NB4 (cell line): Measurements from ENCODE around the gene ST3GAL4.

ENCODE experiments used
- DNase-seq: peaks from one replicate; pipeline ENCODE4 v3.0.0; 2010; ENCODE audit warnings: low read depth
- H3K4me3 ChIP-seq: one replicate; pipeline ENCODE4 v1.5.1; 2011; ENCODE audit warnings: mild to moderate bottlenecking, low read depth, low read length, moderate library complexity
- MYC ChIP-seq: IDR thresholded peaks from 2 replicates; pipeline ENCODE4 v1.6.1; 2011; ENCODE audit warnings: low read depth, low read length
- POLR2A ChIP-seq: IDR thresholded peaks from 2 replicates; pipeline ENCODE4 v1.6.1; 2011; ENCODE audit warnings: mild to moderate bottlenecking; ENCODE audit not compliant: insufficient read length; ENCODE audit errors: extremely low read depth
- TF ChIP-seq, protein P1 (sequence below): IDR thresholded peaks from one replicate; pipeline ENCODE4 v1.5.1; 2012; ENCODE audit warnings: low read depth, low read length
- TF ChIP-seq, protein P2 (sequence below): IDR thresholded peaks from 2 replicates; pipeline ENCODE4 v1.6.1; 2011; ENCODE audit warnings: low read depth, low read length

Gene ST3GAL4

DNA sequence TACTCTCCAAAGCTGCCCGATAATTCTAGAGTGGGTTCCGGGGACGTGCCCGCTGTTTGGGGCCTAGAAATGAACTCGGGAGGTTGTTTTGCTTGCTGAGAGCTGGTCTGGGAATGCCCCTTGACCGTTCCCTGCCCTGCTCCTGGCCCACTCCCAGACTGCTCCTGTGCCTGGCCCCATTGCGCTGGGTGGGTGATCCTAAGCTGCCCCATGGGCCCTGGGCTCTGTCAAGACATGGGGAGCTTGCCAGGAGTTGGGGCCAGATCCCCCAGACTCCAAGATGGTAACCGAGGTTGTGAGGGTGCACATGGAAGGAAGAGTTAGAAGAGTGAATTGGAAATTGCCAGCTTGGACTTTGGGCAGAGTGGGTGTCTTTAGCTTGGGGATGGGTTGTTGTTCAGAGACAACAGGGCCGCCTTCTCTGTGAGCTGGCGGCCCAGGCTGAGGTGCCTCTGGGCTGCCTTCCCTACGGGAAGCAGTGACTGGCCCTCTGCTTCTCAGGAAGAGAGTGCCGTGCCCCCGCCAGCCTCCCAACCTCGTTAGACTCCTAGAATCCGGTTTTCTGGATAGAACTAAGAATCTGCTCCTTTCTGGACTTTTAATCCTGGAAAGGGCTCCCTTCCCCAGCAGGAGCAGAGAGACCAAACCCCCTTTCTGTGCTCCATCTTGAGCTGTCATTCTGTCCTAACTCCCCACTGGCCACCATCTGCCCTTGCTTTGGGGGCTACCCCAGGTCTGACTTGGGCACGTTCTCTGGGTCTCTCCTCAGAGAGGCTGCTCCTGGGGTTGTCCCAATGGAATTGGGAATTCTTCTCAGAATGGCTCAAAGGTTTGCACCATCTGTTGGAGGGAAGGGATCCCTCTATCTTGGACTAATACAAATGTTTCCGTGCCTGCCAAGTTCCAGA, 1.8 kb downstream of the ST3GAL4 start:
- TF ChIP-seq POLR2A (no peak), MYC (no peak)
- TF ChIP-seq, protein P1, sequence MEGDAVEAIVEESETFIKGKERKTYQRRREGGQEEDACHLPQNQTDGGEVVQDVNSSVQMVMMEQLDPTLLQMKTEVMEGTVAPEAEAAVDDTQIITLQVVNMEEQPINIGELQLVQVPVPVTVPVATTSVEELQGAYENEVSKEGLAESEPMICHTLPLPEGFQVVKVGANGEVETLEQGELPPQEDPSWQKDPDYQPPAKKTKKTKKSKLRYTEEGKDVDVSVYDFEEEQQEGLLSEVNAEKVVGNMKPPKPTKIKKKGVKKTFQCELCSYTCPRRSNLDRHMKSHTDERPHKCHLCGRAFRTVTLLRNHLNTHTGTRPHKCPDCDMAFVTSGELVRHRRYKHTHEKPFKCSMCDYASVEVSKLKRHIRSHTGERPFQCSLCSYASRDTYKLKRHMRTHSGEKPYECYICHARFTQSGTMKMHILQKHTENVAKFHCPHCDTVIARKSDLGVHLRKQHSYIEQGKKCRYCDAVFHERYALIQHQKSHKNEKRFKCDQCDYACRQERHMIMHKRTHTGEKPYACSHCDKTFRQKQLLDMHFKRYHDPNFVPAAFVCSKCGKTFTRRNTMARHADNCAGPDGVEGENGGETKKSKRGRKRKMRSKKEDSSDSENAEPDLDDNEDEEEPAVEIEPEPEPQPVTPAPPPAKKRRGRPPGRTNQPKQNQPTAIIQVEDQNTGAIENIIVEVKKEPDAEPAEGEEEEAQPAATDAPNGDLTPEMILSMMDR: no peak
- TF ChIP-seq, protein P2, sequence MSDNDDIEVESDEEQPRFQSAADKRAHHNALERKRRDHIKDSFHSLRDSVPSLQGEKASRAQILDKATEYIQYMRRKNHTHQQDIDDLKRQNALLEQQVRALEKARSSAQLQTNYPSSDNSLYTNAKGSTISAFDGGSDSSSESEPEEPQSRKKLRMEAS: no peak
- no peak for DNase-seq
- peak overlapping the region; percentile 94 for H3K4me3 ChIP-seq

DNA sequence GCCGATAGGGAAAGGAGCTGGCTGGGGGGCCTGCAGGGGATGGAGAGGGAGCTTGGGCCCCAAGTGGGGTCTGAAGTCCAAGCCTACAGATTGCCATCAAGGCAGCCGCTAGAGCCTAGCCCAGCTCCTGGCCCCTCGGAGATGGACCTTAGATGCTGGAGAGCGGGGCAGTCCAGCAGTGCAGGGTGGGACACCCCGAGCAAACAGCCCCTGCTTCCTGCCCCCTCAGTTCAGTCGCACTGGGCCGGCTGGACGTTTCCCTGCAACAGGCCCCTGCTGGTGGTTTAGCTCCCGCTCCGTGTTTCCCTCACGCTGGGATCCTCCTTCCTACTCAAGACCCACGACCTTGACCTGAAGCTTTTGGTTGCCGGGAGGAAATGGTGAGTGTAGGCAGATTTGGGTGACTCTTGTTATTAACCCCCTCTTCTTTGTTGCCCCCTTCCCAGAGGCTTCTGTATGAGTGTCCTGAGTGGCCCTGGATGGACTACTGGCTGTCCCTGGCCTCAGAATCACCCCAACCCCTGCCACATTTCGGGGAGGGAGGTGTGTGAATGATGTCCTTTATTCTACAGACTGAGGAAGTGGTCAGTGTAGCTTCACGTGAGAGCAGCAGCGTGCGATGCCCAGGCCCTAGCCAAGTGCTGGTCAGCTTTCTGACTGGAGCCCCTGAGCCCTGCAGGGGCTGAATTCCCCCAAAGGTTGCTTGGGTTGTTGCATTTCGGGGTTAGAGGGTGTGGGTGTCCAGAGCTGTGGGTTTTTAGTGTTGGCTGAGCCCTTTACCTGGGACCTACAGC, 2.7 kb downstream of the ST3GAL4 start:
- DNase-seq: no peak
- TF ChIP-seq, protein P2: no peak
- TF ChIP-seq MYC: no peak
- TF ChIP-seq POLR2A: no peak
- TF ChIP-seq, protein P1: no peak
- peak overlapping the region; percentile 94 for H3K4me3 ChIP-seq

DNA sequence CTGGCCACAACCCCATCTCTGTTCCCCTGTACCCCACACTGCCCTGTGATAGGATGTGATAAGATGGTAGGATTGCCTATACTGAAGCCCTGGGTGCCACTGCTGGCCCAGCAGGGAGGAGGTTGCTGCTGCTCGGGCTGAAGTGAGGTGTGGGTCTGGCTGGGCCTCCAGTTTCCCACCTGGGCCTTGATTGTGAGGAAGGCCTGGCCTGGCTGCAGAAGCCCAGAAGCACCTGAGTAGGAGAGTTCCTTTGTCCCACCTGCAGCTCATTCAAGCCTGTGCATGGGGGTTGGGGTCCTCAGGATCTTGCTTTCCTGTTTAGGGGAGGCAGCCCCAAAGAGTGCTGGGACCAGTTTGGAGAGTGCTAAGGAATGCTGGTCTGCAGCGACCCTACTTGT, 3.3 kb downstream of the ST3GAL4 start:
- TF ChIP-seq, protein P2: no peak
- no peak for TF ChIP-seq MYC
- TF ChIP-seq POLR2A: no peak
- TF ChIP-seq, protein P1: no peak
- H3K4me3 ChIP-seq: peak overlapping the region; percentile 94
- no peak for DNase-seq

DNA sequence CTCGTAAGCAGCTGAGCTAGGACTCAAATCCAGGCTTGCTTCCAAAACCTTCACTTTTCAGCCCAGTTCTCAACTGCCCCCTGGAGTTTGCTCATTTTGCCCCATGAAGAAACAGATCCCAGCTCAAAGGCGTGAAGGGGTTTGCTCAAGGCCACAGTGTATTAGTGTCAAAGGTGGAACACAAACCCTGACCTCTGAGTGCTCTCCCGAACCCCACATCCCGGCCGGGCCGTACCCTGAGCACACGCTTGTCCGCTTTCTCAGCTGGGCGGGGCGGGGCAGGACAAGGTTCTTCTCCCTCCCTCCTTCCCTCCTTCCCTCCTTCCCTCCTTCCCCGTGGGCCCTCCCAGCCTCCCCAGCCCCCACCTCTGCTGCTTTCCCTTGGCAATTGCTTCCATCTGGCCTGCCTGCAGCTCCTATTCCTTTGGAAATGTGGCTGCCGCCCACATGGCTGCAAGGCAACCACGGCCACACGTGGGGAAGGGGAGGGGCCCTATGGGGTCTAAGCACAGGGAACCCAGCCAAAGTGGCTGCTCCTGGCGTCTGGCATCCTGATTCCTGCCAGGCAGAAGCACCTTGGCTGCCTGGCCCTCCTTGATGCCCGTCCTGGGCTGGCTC, 4.1 kb downstream of the ST3GAL4 start:
- peak; percentile 38 for DNase-seq
- TF ChIP-seq POLR2A (no peak), MYC (0 out of 2 replicates have a peak, but pooled peaks have one; percentile 21)
- TF ChIP-seq, protein P1: no peak
- TF ChIP-seq, protein P2: 0 out of 2 replicates have a peak, but pooled peaks have one; percentile 33
- peak overlapping the region; percentile 1 for H3K4me3 ChIP-seq

DNA sequence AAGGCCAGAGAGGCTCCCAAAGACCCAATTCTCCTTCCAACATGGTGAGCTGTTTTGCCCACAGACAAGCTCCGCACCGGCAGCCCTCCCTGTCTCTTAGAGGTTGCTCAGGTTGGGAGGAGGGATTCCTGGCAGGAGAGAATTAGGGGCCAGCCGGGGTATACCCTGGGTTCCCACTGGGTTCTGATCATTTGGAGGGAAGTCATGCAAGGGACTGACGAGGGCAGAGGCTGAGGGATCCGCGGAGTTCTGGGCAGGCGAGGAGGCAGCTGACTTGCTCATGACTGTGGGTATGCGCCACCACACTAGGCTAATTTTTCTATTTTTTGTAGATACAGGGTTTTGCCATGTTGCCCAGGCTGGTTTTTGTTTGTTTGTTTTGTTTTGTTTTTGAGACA, 4.6 kb downstream of the ST3GAL4 start:
- H3K4me3 ChIP-seq: no peak overlapping the region
- TF ChIP-seq, protein P1: no peak
- TF ChIP-seq POLR2A (no peak), MYC (no peak)
- TF ChIP-seq, protein P2: no peak
- no peak for DNase-seq
